ENCODE results near the gene SKI.
"Not testable (repeated sequence)": the region's sequence is repeated elsewhere in the genome, so short reads cannot be mapped to it uniquely, and the experiment has no call there.

SKI gene

GRCh38 chr1:2279817-2280216 is 51.7 kb downstream of the SKI start:
- DNase-seq: no peak

GRCh38 chr1:2282556-2283270 is 54.6 kb downstream of the SKI start:
- DNase-seq: no peak

GRCh38 chr1:2283371-2283990 is 55.4 kb downstream of the SKI start:
- DNase-seq: no peak

GRCh38 chr1:2283991-2284895 is 56.1 kb downstream of the SKI start:
- DNase-seq: no peak

GRCh38 chr1:2284932-2285331 is 56.8 kb downstream of the SKI start:
- DNase-seq: no peak

- no peak for DNase-seq
Measured at GRCh38 chr1:2286923-2287322, 58.8 kb downstream of the SKI start.

GRCh38 chr1:2287649-2288048 is 59.5 kb downstream of the SKI start:
- no peak for DNase-seq

GRCh38 chr1:2288311-2288710 is 60.2 kb downstream of the SKI start:
- no peak for DNase-seq

- DNase-seq: no peak
Measured at GRCh38 chr1:2288816-2289536, 60.9 kb downstream of the SKI start.

- DNase-seq: no peak
Measured at GRCh38 chr1:2289607-2290006, 61.5 kb downstream of the SKI start.

- peak; percentile 28 for DNase-seq
Measured at GRCh38 chr1:2290171-2290578, 62.1 kb downstream of the SKI start.

- peak; percentile 82 for DNase-seq
Measured at GRCh38 chr1:2290595-2291510, 62.7 kb downstream of the SKI start.

GRCh38 chr1:2291577-2291976 is 63.5 kb downstream of the SKI start:
- no peak for DNase-seq

- DNase-seq: no peak
Measured at GRCh38 chr1:2292725-2293450, 64.8 kb downstream of the SKI start.

- no peak for DNase-seq
Measured at GRCh38 chr1:2294033-2294724, 66.1 kb downstream of the SKI start.

GRCh38 chr1:2294725-2295078 is 66.6 kb downstream of the SKI start:
- DNase-seq: no peak

GRCh38 chr1:2295526-2295925 is 67.4 kb downstream of the SKI start:
- no peak for DNase-seq

- not testable (repeated sequence) for DNase-seq
Measured at GRCh38 chr1:2296211-2296610, 68.1 kb downstream of the SKI start.

- no peak for DNase-seq
Measured at GRCh38 chr1:2296614-2297013, 68.5 kb downstream of the SKI start.

- DNase-seq: no peak
Measured at GRCh38 chr1:2297246-2298011, 69.3 kb downstream of the SKI start.
